ENCODE results near the gene HOATZ. TPM values are rescaled to one million over a fixed set of nuclear protein-coding genes. Genes with fewer than 3 reads are reported as not detected.

The HOATZ gene
- total and polyA plus RNA-seq, 3 donors from 2014 or later = 10.8 to 50.1 (median 23.7) TPM

GRCh38 chr11:111560800-111561199 is 46.2 kb downstream of the HOATZ start:
- 61 to 80% methylated on average over 3 of the region's 3 CpGs for WGBS, 2 donors
- Histone ChIP-seq H3K27ac (no peak overlapping the region), H3K4me3 (no peak overlapping the region), H3K9me3 (no peaks in the 10 kb centered on the region), H3K36me3 (ENCODE audit: low read depth, missing control alignments) (no peaks in the 10 kb centered on the region), H3K4me1 (no peaks in the 10 kb centered on the region), H3K27me3 (no peaks in the 10 kb centered on the region)
- TF ChIP-seq POLR2A (IDR thresholded peaks at IDR 0.05) = no peak
- TF ChIP-seq CTCF (IDR thresholded peaks at IDR 0.05) = peak in 1 of 3 experiments; percentile 4
- DNase-seq = no peak
- intact Hi-C loops (cut with DNase I; ENCODE audit: low total_unique reads) = loop anchor here (10.0 kb wide), 1 partner anchor 284 kb away; no protein-coding TSS in a partner anchor

- no peak for DNase-seq
- no peaks in the 10 kb centered on the region for H3K4me1 ChIP-seq
- H3K9me3 ChIP-seq = no peaks in the 10 kb centered on the region
- no peak overlapping the region for H3K27ac ChIP-seq
- no peaks in the 10 kb centered on the region for H3K27me3 ChIP-seq
- WGBS, 2 donors = 85 to 86% methylated on average over 3 of the region's 3 CpGs
- H3K4me3 ChIP-seq = no peak overlapping the region
- no peaks in the 10 kb centered on the region for H3K36me3 ChIP-seq (ENCODE audit: low read depth, missing control alignments)
- no peak for TF ChIP-seq CTCF (IDR thresholded peaks at IDR 0.05)
- TF ChIP-seq POLR2A (IDR thresholded peaks at IDR 0.05) = no peak
- intact Hi-C loops (cut with DNase I; ENCODE audit: low total_unique reads) = loop anchor here (10.0 kb wide), 1 partner anchor 283 kb away; no protein-coding TSS in a partner anchor
Measured at GRCh38 chr11:111561306-111561705, 46.7 kb downstream of the HOATZ start.

DNA sequence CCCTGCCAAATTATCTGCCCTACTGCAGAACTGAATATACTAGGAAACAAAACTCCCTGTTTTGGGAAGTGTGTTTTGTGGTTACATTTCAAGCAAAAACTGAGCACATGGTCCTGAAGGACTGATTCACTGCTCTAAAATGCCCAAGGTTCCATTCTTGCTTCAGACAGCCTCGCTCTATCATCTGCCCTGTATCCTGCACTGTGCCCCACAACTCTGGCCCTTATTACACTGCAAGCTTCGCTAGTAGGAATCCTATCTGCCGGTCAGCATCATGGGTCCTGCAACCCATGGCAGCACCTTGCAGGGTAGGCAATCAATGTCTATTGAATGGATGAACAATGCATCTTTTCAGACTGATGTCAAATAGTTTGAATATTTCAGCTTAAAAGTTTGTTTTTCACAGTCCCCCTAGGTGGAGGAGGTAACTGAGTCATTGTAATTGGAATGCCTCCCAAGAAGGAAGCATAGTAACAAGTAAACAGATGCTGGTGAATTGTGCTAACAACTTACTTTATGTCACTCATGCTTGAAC is 47.3 kb downstream of the HOATZ start:
- Histone ChIP-seq H3K9me3 (no peaks in the 10 kb centered on the region), H3K4me3 (no peak overlapping the region), H3K4me1 (no peaks in the 10 kb centered on the region), H3K36me3 (ENCODE audit: low read depth, missing control alignments) (no peaks in the 10 kb centered on the region), H3K27me3 (no peaks in the 10 kb centered on the region), H3K27ac (no peak overlapping the region)
- DNase-seq = no peak
- TF ChIP-seq CTCF (IDR thresholded peaks at IDR 0.05) = no peak
- TF ChIP-seq POLR2A (IDR thresholded peaks at IDR 0.05) = no peak
- intact Hi-C loops (cut with DNase I; ENCODE audit: low total_unique reads) = loop anchor here (10.0 kb wide), 1 partner anchor 283 kb away; no protein-coding TSS in a partner anchor
- WGBS, 2 donors = 43 to 63% methylated on average over 3 of the region's 3 CpGs

DNA sequence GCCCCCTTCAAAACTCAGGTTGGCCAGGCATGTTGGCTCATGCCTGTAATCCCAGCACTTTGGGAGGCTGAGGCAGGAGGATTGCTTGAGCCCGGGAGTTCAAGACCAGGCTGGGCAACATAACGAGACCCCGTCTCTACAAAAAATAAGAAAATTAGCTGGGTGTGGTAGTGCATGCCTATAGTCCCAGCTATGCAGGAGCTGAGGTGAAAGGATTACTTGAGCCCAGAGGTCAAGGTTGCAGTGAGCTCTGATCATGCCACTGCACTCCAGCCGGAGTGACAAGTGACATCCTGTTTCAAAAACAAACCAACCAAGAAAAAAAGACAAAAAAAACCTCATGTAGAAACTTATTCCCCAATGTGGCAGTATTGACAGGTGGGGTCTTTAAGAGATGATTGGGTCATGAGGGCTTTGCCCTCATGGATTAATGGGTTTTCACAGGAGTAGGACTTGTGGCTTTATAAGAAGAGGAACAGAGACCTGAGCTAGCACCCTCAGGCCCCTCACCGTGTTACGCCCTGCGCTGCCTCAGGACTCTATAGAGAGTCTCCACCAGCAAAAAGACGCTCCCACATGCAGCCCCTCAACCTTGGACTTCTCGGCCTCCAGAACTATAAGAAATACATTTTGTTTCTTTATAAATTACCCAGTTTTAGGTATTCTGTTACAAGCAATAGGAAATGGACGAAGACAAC is 48.3 kb downstream of the HOATZ start:
- Histone ChIP-seq H3K27ac (no peak overlapping the region), H3K27me3 (no peaks in the 10 kb centered on the region), H3K9me3 (no peaks in the 10 kb centered on the region), H3K36me3 (ENCODE audit: low read depth, missing control alignments) (no peaks in the 10 kb centered on the region), H3K4me3 (no peak overlapping the region), H3K4me1 (no peaks in the 10 kb centered on the region)
- TF ChIP-seq POLR2A (IDR thresholded peaks at IDR 0.05) = no peak
- TF ChIP-seq CTCF (IDR thresholded peaks at IDR 0.05) = no peak
- no peak for DNase-seq
- intact Hi-C loops (cut with DNase I; ENCODE audit: low total_unique reads) = loop anchor here (10.0 kb wide), 1 partner anchor 282 kb away; no protein-coding TSS in a partner anchor
- 83 to 85% methylated on average over 10 of the region's 10 CpGs for whole genome bisulfite sequencing, 2 donors

Measured in testis (tissue), 3 donors.